ENCODE data around the gene NKD2. TPM values are rescaled to one million over a fixed set of nuclear protein-coding genes. Genes with fewer than 3 reads are reported as not detected.

The NKD2 gene
- total RNA-seq, 1 donor from 2014 or later, result not detected

- Mint-ChIP-seq H3K27ac (ENCODE audit: unreplicated experiment) (no peak overlapping the region), H3K4me1 (ENCODE audit: unreplicated experiment) (no peaks in the 10 kb centered on the region), H3K9me3 (ENCODE audit: unreplicated experiment) (no peaks in the 10 kb centered on the region), H3K4me3 (ENCODE audit: unreplicated experiment) (no peak overlapping the region), H3K27me3 (ENCODE audit: unreplicated experiment) (peaks cover 12% of the 10 kb centered on the region), H3K36me3 (ENCODE audit: unreplicated experiment) (no peaks in the 10 kb centered on the region)
- TF ChIP-seq CTCF (IDR thresholded peaks at IDR 0.05), result no peak
- no peak for DNase-seq (ENCODE audit: extremely low spot score, unreplicated experiment)
These were observed 19.2 kb downstream of the NKD2 start for GRCh38 chr5:1027631-1028441.

- H3K9me3 Mint-ChIP-seq (ENCODE audit: unreplicated experiment), result no peaks in the 10 kb centered on the region
- no peaks in the 10 kb centered on the region for H3K4me1 Mint-ChIP-seq (ENCODE audit: unreplicated experiment)
- no peak overlapping the region for H3K27ac Mint-ChIP-seq (ENCODE audit: unreplicated experiment)
- no peaks in the 10 kb centered on the region for H3K36me3 Mint-ChIP-seq (ENCODE audit: unreplicated experiment)
- H3K4me3 Mint-ChIP-seq (ENCODE audit: unreplicated experiment), result no peak overlapping the region
- peaks cover 12% of the 10 kb centered on the region for H3K27me3 Mint-ChIP-seq (ENCODE audit: unreplicated experiment)
- DNase-seq (ENCODE audit: extremely low spot score, unreplicated experiment), result no peak
- TF ChIP-seq CTCF (IDR thresholded peaks at IDR 0.05), result no peak
These were observed 20.1 kb downstream of the NKD2 start for GRCh38 chr5:1028481-1029281.

GRCh38 chr5:1029282-1029944, 20.8 kb downstream of the NKD2 start:
- H3K27me3 Mint-ChIP-seq (ENCODE audit: unreplicated experiment), result peaks cover 12% of the 10 kb centered on the region

GRCh38 chr5:1029945-1030625, 21.5 kb downstream of the NKD2 start:
- Mint-ChIP-seq H3K9me3 (ENCODE audit: unreplicated experiment) (no peaks in the 10 kb centered on the region), H3K36me3 (ENCODE audit: unreplicated experiment) (no peaks in the 10 kb centered on the region), H3K27ac (ENCODE audit: unreplicated experiment) (no peak overlapping the region), H3K4me3 (ENCODE audit: unreplicated experiment) (no peak overlapping the region), H3K4me1 (ENCODE audit: unreplicated experiment) (no peaks in the 10 kb centered on the region), H3K27me3 (ENCODE audit: unreplicated experiment) (peaks cover 12% of the 10 kb centered on the region)
- TF ChIP-seq CTCF (IDR thresholded peaks at IDR 0.05), result no peak
- no peak for DNase-seq (ENCODE audit: extremely low spot score, unreplicated experiment)

More at GRCh38 chr5:1029282-1029944, 20.8 kb downstream of the NKD2 start:
- DNase-seq (ENCODE audit: extremely low spot score, unreplicated experiment), result no peak
- no peak overlapping the region for H3K4me3 Mint-ChIP-seq (ENCODE audit: unreplicated experiment)
- no peaks in the 10 kb centered on the region for H3K36me3 Mint-ChIP-seq (ENCODE audit: unreplicated experiment)
- no peak for TF ChIP-seq CTCF (IDR thresholded peaks at IDR 0.05)
- H3K27ac Mint-ChIP-seq (ENCODE audit: unreplicated experiment), result no peak overlapping the region
- H3K4me1 Mint-ChIP-seq (ENCODE audit: unreplicated experiment), result no peaks in the 10 kb centered on the region
- H3K9me3 Mint-ChIP-seq (ENCODE audit: unreplicated experiment), result no peaks in the 10 kb centered on the region

Measured in osteocyte (in vitro differentiated cells).